Stimulated activated CD8-positive, alpha-beta memory T cell treated with anti-CD3 and anti-CD28 coated beads, Interleukin-4, amount 100 ng/mL, for 48 hours (primary cell): Measurements from ENCODE around the gene MEF2A.
"Not testable (repeated sequence)": the region's sequence is repeated elsewhere in the genome, so short reads cannot be mapped to it uniquely, and the experiment has no call there.

Experiments
- DNase-seq: peaks from one replicate; pipeline ENCODE4 v3.0.0-alpha.2; 2020

MEF2A gene

DNA sequence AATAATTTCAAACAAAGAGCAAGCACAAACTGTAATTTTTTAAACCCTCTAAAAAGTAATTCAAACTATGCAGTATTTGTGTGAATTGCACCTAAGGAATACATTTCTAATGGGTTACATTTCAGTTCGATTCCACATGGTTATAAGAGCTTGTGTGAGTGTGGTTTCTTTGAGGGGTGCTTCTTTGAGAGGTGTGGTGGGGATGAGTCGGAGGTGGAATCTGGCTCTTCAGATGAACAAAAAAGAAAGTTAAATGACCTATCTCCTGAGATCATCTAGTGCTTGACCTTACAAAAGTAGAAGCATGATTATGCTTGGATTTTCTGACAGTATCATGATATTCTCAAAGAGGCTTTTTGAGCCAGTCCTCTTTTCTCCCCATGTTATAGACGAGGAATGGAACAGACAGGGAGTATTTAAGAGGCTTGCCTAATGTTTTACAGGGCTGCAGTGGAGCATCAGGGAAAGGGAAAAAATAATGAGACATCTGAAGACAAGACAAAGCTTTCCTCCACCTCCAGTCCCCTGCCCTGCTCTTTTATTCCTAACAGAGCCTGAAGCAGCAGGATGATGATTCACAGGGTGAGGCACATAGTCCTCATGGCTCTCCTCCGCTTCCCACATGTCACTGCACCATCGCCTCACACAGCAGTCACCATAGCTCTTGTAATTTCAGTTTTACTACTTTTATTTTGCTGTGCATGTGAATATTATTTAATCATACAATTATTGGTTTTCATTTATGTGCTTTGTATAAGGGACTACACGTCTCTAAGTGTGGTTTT lies 85.4 kb downstream of the MEF2A start:
- DNase-seq: no peak

DNA sequence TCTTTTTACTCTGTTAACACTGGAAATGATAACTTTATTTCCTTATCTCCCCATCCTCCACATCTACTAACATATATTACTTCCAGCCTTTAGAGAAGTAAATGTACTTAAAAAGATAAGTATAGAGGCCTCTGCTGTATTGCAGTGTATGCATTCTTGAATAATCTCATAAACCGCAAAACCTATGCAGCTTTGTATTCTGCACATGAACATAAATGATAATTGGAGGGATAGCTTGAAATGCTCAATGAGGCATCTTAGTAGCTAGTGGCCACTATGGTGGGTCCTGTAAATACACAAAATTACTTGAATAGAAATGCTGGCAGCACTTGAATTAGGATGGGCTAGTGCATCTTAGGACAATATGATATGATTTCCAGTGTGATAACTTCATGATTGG lies 90.4 kb downstream of the MEF2A start:
- DNase-seq: no peak

DNA sequence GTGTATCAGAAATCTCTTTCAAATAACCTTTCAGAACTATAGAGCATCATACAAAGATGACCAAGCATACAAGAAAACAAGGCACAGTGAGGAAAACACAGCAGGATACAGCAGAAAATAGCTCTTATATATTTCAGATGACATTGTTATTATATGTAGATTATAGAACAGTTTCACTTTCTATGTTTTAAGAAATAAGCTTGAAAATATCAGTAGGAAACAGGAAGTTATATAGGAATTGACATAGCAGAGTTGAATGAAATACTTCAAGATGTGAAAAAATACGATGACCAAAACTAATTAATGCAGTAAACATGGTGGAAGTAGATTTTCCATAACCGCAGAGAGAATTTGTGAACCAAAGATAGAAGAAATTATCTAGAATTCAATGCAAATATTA lies 92.2 kb downstream of the MEF2A start:
- DNase-seq: no peak

DNA sequence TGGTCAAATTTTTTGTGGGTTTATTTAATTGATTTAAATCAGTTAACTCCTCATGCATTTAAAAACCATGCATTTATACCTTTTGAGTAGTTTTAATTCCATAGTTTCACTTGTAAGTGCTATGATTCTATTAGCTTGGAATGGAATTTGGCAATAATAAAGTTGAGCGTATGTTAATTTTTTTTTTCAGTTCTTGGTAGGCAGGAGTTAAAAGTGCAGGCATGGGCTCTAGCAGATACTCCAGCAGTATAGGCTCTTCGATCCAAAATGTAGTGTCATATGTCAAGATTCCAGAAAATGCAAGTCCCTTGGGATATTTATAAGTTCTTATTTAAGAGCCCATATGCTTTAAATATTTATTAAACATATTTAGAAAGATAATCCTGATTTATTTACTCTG lies 97.1 kb downstream of the MEF2A start:
- no peak for DNase-seq

DNA sequence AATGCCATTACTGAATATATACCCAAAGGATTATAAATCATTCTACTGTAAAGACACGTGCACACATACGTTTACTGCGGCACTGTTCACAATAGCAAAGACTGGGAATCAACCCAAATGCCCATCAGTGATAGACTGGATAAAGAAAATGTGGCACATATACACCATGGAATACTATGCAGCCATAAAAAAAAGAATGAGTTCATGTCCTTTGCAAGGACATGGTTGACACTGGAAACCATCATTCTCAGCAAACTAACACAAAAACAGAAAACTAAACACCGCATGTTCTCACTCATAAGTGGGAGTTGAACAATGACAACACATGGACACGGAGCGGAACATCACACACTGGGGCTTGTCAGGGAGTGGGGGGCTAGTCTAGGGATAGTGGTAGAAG lies 100.3 kb downstream of the MEF2A start:
- not testable (repeated sequence) for DNase-seq

DNA sequence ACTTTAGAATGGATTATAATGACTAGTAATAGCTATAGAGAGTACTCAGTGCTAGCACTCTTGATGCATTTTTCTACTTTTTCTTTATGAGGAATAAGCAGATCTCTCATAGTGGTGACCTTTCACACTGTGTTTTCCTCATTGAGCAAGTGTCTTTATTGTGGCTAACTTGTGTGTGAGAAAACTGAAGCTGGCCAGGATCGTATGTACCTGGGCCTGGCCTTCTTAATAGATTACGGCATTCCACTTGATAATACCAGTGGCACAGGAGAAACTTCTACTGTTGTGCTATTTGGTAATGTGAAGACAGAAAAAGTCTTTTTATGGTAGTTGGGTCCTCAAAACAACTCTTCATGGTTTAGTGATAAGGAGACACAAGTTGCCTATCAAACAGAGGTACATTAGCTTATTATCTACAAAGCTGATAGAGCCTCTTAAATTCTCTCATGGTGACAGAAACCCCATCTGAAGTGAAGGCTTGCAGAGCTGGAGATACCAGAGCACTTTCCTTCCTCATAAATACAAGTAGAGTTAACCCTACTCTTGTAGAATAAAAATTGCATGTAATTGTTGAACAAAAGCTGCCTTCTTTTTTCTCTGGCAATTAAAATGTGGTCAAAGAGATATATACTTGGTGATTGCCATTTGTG lies 102.9 kb downstream of the MEF2A start:
- DNase-seq: no peak

DNA sequence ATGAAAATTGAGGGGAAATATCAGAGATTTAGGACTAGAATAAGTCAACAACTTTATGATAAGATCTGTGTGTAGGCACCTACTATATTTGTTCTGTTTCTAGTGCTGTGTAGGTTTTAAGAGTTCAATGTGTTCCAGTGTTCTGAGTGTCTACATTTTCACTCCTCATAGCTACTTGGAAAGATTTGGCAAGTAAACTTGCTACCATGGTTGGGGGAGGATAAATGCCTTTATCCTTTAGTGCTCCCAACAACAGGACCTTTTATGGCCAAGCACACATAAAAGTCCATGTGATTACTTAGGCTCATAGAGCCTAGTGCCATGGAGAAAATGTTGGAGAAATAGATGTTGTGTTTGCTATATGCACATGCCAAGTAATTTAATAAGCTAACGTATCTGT lies 103.5 kb downstream of the MEF2A start:
- DNase-seq: no peak

DNA sequence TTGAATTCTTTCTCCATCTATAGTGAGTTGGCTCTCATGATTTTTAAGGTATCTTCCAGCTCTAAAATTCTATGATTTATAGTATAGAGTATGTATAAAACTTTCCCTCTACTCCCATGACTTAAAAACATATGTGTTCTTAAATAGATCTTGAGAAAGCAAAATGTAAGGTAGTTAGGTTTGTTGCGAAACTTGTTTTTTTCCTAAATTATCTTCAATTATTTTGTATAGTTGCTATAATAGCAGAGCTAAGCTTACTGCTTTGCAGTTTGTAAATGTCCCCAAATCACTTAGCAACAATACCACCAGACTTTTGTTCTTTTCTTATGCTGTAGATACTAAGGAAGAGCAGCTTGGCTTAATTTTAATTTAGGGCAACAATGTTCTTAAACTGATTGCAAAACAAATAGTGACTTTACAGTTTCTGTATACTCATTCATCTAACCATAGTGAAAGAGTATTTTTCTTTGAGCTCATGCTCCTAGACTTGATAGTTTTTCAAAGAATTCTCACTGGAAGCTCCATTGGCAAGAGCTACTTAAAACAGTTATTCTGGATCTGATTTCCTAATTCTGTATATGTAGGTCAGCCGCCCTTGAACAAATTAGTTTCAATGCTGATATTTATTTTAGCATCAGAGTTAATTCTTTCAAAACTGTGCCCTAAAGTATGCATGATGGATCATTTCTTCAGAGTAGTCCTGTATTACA lies 106.3 kb downstream of the MEF2A start:
- no peak for DNase-seq

DNA sequence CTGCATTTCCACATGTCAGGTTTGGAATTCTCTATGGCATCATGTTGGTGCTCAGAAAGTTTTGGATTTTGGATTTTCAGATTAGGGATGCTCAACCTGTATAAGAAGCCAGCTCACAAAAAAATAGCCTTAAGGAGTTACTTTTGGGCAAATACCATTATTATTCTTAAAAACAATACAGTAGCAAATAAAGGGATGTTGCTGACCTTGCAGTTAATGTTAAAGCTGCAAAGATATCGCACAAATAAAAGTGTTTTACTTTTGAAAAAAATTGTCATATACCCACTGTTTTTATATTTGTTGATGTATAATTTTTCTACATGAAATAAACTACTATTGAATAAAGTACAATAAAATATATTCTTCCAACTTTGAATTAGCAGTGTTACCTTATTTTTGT lies 107.3 kb downstream of the MEF2A start:
- no peak for DNase-seq

DNA sequence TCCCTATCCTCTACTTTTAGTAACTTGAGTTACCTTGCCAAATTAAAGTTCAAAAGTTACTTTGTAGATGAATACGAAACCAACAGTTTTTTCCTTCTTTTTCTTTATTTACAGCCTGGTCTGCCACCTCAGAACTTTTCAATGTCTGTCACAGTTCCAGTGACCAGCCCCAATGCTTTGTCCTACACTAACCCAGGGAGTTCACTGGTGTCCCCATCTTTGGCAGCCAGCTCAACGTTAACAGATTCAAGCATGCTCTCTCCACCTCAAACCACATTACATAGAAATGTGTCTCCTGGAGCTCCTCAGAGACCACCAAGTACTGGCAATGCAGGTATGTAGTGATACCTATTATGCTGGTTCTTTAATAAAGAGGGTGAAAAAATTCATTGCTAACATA lies 108.5 kb downstream of the MEF2A start:
- DNase-seq: no peak

DNA sequence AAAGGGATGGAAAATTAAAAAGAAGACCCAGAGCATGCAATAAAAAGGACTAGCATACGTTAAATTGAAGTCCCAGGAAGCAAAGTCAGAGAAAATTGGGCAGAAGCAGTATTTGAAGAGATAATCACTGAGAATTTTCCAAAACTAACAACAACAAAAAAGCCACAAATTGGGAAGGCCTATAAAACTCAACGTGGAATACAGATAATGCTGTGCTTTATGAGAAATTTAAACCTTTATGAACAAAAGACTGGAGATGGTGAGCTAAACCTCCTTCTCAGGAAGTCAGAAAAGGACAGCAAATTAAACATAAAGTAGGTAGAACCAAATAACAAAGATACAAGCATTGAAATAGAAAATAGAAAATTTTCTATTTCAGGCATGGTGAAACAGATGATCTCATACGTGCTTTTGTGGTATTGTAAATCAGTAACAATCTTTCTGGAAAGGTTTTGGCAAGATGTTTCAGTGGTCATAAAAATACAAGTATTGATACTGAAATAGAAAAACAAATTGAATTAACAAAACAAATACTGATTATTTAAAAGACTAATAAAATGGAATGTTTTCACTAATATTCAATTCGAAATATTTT lies 111.9 kb downstream of the MEF2A start:
- no peak for DNase-seq

DNA sequence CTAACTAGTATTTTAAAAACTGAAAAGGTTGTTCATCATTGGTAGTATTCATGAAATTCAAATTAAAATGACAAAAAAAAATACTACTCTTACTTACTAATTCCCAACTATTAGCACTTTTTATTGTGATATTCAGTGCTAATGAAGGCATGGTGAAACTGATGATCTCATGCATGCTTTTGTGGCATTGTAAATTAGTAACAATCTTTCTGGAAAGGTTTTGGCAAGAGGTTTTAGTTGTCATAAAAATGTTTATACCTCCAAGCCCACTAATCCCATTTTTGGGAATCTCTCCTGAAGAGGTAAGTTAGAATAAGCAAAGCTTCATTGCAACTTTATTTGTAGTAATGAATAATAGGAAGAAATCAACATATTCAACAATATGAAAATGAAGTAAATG lies 114.5 kb downstream of the MEF2A start:
- DNase-seq: no peak

DNA sequence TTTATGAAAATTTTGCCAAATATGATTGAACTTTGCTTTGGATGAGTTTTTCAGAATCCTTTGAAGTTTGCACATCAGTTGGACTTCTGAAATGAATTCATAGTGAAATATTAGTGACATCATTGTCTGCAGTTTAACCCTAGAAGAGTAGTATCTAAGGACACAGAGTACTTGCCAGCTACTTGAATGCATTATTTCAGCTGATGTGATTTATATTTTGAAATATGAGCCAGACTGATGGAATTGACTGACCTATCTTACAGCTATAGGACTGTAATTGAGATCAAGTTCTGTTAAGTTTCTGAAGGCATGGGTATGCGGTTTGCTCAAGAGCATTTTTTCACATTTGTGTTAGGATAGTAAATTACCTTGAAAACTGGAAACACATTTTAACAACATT lies 116.2 kb downstream of the MEF2A start:
- DNase-seq: no peak

DNA sequence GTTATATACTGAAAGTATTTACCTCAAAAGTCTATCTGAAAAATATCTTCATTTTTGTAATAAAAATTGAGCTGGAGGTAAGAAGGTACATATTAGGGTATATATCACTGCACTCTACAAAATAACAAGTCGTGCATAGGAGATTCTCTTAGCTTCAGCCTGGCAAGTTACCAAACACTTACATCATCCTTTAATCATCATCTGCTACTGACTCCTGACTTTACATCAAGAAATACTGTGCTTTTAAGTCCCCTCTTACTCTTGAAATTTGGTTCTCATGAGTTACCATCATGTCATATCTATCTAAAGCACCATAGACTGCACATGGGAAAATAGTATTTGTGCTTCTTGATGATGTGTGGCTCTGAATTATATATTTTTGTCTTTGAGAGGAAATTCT lies 116.7 kb downstream of the MEF2A start:
- DNase-seq: no peak

DNA sequence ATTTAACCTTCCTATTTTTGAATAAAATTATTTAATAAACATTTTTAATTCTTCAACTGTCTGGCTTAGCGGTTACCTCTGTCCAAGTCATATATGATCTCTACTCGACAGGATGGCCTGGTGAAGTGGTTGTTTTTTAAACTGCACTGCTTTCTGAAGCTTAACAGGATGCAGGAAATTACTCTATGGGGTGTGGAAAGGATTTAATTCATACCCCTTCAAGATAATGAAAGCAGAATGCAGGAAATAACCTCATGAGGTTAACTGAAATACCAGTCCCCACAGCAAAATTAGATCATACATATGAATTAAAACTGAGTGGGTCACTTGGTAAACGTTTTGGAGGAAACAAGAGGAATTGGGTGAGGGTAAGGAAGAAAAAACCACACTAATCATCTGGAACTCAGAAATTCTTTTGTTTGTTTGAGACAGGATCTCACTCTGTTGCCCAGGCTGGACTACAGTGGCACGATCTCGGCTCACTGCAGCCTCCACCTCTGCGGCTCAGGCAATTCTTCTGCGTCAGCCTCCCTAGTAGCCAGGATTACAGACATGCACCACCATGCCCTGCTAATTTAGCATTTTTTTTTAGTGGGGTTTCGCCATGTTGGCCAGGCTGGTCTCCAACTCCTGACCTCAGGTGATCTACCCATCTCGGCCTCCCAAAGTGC lies 117.4 kb downstream of the MEF2A start:
- DNase-seq: no peak

DNA sequence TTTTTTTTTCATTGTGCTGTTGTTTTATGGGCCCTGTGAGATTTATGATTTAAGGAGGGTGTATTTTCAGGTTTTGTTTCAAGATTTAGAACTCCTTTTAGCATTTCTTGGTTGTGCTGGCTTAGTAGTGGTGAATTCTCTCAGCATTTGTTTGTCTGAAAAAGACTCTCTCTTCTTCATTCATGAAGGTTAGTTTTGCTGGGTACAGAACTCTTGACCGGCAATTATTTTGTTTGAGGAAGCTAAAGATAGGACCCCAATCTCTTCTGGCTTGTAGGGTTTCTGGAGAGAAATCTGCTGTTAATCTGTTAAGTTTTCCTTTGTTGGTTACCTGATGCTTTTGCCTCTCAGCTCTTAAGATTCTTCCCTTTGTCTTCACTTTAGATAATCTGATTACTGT lies 120.5 kb downstream of the MEF2A start:
- no peak for DNase-seq

DNA sequence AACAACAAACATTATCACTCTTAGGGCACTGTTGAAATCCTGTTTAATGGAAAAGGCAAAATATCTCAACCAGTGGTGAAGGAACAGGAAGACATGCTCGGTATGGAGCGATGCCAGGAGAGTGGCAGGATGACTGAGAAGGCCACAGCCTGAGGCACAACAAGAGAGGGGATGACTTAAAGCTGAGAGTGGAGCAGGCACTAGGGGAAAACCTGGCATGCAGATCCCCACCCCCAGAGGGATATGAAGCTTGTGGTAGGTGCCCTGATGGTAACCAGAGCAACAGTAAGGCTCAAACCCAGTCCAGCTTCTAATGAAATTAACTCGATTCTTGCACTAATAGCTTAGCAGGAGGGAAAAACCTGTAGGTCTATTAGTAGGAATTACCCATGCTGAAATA lies 127.0 kb downstream of the MEF2A start:
- no peak for DNase-seq

DNA sequence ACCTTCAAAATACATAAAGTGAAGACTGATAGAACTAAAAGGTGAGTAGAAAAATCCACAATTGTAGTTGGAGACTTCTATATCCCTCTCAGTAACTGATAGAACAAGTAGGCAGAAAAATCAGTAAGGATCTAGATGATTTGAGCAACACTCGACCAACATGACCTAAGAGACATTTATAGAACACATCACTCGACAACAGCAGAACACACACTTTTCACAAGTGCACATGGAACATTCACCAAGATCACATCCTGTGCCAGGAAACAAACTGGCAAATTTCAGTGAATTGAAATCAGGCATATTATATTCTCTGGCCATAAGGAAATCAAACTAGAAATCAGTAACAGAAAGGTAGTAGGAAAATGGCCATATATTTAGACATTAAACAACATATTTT lies 130.3 kb downstream of the MEF2A start:
- no peak for DNase-seq

DNA sequence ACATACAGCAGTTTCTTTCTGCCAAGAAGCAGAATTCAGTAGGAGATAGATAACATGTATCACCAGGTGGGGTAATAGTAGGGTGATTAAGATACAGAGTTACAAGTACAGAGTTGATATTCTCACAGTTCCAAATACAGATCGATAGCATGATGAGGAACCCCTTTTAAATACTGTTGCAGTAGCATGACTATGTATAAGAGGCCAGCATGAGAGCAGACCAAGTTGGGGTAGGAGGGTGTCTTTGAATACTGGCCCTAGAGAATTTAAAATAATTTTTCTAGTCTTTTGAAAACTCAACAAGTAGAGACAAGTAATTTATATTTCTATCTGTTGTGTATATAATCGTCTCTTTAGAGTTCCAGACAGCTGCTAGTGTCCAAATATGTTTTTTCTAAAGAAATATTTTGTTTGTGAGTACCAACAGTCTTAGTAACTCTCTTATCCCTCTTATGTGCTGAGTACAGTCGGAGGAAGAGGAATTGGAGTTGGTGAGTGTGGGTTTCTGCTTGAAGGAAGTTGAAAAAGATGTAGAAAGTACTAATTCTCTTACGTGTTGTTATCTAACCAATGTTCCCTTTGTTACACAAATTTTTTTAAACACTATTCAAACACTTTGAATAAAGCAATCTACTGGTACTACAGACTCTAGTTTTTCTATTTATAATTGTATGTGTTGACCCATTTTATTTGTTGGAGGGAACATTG lies 137.3 kb downstream of the MEF2A start:
- no peak for DNase-seq

DNA sequence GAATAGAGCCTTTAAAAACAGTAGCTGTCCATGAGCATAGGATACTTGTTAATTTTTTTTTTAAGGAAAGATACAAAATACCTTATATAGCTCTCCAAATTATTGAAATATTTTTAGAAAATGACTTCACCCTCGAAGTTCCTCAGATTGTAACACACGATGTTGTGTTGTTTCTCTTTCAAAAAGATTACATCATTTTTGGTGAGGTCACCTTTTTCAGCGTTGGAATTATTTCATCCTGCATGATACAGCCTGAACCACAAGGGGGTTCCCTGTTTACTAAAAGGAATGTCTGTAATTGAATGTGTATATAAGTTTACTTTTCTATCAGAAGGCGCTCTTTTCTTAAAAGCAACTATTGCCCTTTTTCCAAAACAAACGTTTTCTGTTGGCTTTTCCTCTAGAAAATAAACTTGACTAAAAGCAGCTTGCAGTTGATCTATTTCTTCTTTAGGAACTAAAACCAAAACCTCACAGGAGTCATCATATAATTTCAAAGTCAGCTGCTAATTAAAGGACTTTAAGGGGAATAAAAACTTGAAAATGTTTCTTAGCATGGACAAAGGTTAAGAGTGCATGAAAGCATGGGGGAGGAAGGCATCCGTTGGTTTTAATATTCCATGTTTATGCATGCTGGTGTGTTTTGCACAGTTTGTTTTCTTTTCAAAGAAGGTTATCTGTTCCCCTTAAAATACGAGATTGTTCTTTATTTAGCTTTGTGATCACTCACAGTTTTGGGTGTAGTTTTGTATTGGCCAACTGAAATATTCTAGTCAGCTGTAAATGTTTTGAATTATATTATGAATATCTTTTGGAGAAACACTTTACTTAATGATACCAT lies 138.0 kb downstream of the MEF2A start:
- DNase-seq: no peak

DNA sequence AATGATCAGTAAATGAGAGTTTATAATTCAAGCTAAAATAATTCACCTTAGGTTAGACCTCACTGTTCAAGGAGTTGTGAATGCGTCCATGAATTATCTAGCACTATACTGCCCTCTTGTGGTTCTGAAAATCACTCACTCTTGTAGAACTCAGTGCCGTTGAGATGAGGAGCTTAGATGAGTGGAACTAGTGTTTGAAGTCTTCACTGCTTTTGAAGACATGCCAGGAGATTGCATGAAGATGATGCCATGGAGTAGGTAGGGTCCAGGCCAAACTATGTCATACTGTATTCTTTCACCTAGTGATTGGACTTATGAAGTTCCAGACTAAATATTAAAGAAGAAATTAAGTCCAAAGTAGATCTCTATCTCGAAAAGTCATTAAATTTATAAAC lies 138.7 kb downstream of the MEF2A start:
- no peak for DNase-seq
